Retina (tissue), 1 donor: Measurements from ENCODE around the gene LENG8.
"Not testable (repeated sequence)": the region's sequence is repeated elsewhere in the genome, so short reads cannot be mapped to it uniquely, and the experiment has no call there.

Experiments
- DNase-seq: peaks from one replicate; pipeline ENCODE4 v3.0.0-alpha.2; 2016

LENG8 gene

DNA sequence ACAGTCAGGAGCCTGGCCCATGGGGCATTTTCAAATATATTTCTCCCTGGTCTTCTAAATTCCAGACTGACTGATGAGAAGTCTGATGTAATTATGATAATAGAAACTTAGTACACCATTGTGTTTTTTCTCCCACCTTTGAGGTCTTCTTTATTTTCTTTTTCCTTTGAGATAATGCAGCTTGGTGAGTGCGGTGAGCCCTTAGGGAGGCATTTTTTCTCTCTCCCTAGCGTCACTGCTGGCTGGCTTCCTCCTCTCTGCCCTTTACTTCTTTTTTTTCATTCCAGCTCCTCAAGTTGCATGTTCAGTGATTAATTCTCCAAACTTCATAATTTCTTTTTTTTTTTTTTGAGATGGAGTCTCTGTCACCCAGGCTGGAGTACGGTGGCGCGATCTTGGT lies 36.9 kb downstream of the LENG8 start:
- DNase-seq: no peak

DNA sequence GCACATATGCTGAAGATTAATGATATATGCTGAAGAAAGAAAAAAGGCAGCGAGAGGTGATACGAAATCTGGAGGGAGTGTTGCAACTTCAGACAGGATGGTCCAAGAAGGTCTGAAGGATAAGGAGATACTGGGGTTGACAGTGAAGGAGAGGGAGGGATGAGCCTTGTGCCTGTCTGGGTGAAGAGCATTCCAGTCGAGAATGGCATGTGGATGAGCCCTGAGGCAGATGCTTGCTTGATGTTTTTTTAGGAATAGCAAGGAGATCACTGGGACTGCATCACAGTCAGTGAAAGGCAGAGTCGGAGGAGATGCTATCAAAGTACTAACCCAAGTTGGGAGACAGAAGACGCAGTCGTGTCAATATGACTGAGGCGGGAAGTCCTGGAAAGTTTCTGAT lies 40.3 kb downstream of the LENG8 start:
- DNase-seq: no peak

DNA sequence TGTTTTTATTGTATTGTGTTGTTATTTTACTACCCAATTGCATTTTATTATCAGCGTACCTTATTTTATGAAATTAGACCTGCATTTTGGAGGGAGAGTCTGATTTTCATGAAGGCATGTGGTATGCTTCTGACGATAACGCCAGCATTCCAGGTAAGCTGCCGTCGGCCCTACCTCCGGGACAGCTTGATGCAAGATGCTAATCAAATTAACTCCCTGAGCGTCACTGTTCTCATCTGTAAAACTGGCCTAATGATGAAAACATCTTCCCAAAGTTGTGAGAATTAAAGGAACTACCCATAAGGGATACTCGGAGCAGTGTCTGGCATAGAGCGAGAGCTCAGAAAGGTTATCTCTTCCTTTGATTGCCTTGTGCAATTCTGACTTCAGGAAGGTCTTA lies 40.8 kb downstream of the LENG8 start:
- DNase-seq: no peak

DNA sequence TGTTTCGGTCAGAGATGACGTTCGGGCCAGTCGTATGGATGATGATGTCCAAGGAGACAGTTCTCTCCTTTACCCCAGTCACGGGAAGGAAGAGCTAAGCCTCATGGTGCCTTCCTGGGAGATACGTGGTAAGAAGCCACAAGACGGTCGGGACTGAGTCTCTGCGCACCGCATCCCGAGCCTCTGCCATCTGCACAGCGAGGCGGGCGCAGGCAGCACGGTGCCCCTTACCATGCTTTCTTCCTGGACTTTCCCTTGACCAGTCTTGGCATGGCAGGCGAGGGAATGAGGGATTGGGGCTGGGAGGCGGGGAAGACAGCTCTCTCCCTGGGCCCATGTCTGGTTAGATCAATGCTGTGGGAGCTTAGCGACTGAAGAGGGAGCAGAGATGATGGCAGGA lies 43.6 kb downstream of the LENG8 start:
- no peak for DNase-seq

DNA sequence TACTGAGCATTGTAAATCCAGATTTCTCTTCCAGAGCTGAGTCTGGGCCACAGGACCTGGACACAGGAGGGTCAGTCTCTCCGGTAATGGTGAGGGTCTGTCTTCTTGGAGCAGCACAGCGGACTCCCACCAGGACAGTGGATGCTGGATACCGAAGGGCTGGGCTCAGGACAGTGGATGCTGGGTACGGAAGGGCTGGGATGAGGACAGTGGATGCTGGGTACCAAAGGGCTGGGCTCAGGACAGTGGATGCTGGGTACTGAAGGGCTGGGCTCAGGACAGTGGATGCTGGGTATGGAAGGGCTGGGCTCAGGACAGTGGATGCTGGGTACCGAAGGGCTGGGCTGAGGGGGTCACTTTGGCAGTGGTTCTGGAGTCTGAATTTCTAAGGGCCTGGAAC lies 44.1 kb downstream of the LENG8 start:
- DNase-seq: not testable (repeated sequence)

DNA sequence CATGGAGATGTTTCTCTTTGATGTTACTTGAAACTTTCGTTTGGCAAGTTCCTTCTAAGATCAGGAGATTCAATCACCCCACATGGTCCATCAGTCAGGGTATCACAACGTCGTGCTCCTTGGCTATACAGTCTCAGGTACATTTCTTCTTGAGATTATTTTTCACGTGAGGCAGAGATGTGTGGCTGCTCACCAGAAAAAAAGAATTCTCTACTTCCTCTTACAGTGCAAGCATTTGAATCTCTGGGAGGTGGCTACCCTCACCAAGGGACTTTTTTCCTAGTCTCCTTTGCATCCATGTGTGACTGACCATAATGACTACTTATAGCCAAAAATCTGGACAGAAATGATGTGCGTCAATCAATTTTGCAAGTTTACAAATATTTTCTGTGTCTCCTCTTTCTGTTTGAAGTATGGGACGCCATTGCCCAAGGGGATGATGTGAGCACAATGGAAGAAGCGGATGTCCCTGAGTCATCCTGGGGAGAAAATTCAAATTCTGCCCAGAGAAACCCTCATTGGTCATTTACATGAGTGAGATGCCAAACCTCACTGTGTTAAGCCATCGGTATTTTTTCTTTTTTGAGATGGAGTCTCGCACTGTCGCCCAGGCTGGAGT lies 45.1 kb downstream of the LENG8 start:
- DNase-seq: no peak

DNA sequence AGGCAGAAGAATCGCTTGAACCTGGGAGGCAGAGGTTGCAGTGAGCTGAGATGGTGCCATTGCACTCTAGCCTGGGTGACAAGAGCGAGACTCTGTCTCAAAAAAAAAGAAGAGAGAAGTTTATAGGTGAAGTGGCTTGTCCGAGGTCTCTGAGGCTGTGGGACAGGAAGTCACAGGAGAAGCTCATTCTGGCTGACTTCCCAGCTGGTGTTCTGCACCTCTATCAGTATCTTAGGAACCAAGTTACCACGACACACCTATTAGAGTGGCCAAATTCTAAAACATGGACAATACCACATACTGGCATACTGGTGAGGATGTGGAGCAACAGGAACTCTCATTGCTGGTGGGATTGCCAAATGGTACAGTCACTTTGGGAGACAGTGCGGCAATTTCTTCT lies 46.3 kb downstream of the LENG8 start:
- DNase-seq: not testable (repeated sequence)

DNA sequence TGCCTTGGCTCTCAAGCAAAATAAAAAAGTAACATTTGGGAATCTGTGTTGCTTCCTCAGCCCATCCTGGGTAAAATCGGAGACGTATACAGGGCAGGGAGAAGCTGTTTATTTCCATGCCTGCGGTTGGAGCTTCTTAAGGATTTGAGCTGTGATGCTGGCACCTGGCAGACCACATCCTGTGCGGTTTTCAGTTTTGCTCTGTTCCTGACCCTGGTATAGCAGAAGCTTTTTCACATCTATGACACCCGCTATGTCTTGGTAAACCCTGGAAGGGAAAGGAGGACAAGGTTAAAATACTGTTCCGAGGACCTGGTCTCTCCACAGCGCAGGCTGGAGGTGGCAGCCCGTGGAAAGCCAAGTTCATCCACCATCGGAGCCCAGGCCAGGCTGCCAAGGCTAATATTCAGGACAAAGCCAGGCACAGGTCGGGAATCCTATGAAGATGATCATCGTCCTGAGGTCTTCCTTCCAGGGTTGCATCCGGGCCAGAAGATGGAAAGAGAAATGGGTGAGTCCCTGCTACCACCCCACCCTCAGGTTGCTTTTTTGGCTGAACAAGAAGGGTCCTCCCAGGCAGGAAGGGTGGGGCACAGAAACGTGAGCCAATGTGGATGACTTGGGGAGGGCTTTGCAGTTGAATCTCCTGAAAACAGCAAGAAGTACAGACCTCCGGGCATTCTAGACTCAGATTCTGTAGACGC lies 48.9 kb downstream of the LENG8 start:
- not testable (repeated sequence) for DNase-seq

DNA sequence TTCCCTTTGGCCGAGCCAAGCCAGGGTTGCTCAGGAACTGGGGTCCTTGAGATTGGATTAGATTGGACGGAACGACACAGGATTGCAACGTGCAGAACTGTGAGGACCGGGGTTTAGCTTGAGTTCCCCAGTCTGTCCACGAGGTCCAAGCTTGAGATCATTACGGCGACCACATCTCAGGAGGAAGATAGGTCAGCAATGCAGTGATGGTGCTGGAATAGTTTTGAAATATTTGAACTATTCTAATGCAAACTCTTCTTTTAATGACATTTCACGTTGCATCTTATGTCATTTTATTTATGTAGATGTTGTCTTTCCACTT lies 49.4 kb downstream of the LENG8 start:
- not testable (repeated sequence) for DNase-seq

DNA sequence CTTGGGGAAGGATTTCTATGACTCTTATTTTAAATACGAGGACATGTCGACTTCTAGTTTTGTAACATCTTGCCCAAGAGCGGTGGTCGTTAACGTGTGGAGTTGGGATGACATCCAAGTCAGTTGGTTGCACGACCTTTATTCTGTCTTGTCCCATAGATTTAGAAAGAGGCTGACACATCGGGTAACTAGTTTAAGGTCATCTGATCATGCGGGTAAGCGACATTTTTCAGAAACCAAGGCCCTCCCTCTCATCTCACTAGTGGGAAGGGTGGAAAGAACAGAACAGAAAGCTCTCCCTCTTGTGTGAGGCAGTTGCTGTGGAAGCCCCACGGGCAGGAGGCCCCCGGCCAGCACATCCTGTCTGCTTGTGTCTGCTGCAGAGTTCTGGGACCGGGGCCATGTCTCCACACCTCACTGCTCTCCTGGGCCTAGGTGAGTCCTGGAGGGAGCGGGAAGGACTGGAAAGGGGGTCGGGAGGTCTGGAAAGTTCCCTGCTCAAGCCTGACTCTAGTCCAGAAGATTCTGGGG lies 53.6 kb downstream of the LENG8 start, which contains the start of gene LAIR2:
Gene LAIR2 (plus strand): TSS at position 314 of the 531 bp plus-strand sequence. CDS start 88 bp downstream, at position 402.
- DNase-seq: no peak

DNA sequence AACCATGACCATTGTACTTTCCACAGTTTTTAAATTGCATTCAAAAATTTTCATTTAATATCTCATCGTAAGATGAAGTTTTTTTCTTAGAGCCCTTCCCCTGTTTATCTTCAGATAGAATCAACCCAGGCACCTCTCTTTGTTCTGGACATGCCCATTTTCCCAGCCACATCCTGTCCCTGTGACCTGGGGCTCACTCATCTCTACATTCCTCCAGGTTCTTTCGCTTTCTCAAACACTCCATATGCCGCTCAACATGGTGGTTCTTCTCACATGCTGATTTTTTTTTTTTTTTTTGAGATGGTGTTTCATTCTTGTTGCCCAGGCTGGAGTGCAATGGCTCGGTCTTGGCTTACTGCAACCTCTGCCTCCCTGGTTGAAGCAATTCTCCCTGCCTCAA lies 56.5 kb downstream of the LENG8 start:
- DNase-seq: not testable (repeated sequence)

DNA sequence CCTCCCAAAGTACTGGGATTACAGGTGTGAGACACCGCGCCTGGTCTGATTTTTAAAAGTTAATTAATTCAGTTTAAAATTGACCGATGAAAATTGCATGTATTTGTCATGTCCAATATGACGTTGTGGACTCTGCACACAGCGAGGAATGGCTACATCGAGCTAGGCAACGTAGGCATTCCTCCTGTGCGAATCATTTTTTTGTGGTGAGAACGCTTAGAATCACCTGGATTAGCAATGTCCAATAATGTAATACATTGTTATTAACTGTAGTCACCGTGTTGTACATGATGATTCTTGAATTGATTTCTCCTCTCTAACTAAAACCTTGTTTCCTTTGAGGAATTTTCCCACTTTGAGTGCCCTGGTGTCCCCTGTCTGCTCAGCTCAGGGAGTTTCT lies 57.1 kb downstream of the LENG8 start:
- no peak for DNase-seq

DNA sequence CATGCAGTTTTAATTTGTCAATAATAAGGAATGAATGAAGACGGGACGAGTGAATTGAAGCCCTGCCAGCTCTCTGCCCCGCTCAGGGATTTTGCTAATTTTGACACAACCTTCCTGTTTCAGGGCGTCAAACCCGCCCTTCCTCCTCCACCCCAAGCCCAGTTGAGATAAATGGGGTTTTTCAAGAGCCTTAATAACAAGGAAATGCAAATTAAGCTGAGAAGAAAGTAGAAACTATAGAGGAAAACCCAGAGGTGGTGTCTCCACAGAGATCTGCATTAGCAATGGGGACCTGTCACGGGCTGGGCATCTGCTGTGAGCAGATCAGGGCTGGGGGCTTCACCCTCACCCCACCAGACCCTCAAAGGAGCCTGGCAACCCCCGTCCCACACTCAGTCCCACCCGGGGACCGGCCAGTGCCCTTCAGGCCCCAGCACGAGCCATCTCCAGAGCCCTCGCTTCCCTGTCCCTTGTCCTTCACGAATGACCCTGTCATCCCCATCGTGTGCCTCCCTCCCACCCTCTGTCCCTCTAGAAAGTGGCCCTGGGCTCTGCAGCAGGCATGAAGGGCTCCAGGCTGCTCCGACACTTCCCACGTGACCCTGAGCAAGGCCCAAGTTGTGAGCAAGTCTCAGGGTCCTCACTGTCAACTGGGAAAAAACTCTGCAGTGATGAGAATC lies 58.2 kb downstream of the LENG8 start:
- not testable (repeated sequence) for DNase-seq

DNA sequence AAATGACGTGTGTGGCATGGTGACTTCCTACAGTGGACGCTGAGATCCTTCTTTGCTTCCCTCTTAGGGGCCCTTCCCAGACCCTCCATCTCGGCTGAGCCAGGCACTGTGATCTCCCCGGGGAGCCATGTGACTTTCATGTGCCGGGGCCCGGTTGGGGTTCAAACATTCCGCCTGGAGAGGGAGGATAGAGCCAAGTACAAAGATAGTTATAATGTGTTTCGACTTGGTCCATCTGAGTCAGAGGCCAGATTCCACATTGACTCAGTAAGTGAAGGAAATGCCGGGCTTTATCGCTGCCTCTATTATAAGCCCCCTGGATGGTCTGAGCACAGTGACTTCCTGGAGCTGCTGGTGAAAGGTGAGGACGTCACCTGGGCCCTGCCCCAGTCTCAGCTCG lies 58.8 kb downstream of the LENG8 start:
- DNase-seq: no peak

DNA sequence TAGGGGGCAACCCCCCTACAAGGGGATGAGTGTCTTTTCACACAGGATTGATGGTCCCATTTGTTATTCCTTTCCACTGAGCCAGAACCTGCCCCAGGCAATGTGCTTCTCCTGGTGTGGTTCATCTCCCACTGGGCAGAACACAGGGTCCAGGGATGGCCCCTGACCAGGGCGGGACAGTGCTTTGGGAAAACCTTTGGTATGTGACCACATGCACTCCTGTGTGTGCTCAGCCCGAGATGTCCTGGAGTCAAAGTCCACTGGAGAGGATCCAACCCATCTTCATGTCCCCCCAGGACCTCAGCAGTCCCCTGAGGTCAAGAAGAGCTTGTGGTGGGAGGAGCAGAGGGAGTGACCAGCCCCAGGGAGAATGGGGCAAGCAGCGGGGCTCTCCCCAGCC lies 59.5 kb downstream of the LENG8 start:
- not testable (repeated sequence) for DNase-seq

DNA sequence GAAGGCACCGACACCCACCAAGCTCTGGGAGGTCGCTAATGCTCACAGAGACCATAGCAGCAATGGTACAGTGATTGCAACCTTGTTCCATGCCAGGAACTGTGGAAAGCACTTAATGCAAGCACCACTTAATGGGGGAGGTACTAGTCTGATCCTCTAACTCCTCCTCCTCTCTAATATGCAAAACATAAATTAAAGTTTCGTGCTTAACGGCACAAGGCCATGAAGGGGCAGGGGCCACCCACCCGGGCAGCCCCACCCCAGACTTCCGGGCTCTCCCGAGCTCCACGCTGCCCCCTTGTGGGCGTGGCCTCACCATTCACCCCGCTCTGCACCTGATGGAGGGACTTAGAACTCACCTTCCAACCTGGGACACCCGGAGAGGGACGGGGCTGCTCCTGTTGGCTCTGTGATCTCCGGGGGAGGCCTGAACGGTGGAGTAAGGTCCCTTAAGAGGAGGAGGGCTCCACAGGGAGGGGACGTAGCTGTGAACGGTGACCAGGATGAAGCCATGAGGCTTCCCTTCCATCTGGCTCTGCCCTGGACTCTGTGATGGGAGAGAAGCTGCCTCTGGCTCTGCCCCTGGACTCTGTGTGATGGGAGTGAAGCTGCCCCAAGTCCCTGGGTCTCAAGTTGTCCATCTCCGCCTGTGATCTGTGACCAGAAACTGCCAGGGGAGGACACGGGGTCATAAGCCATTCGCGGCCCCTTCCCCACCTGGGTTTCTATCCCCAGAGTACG lies 60.4 kb downstream of the LENG8 start:
- DNase-seq: not testable (repeated sequence)
